Heart left ventricle (tissue), 13 donors: ENCODE data around the gene SLC39A9.

ENCODE experiments used
- CTCF ChIP-seq, 12 donors: fragments of 200-600 bp; sonication (generic) in 4 of 12; IDR thresholded peaks; one replicate each; pipeline versions ENCODE4 v1.5.0 to v1.8.0; 2018 to 2022; ENCODE audit warnings: antibody characterized with exemption in 12 of 12, mild to moderate bottlenecking in 5 of 12
- POLR2A ChIP-seq, 2 donors: fragments of 450-650 bp; IDR thresholded peaks; one replicate each; pipeline ENCODE4 v1.6.1; 2017; ENCODE audit warnings: antibody characterized with exemption in 2 of 2, mild to moderate bottlenecking in 2 of 2, moderate library complexity in 2 of 2
- donor health status: ischemic (EF 13 %, LVEDD 7.1; RV severe dilation, severe dysfunction).
- donor health status: DM: no; HTN: yes; CAD: no.
- donor health status: DM: no; HTN: no; CAD: no.
- donor health status: ischemic (EF 25% LVEDD 6.9; RV normal size, moderate dysfunction).
- donor health status: ischemic (EF 25% LVEDD 5.7; RV mildly dilated, moderate dysfunction).
- donor health status: ischemic (EF 35%, LVEDD 5.7; RV mildly dilated, moderate dysfunction).
- donor health status: nonischemic (EF 11% LVEDD 7.7; RV severe dilation, severe dysfunction).
- donor health status: DM: yes; HTN: yes; CAD: no.
- donor health status: PGD.
- donor health status: ischemic (EF 29% LVEDD 5.4; RV normal size, mild dysfunction).
- donor health status: nonischemic (EF 23%, LVEDD 6.1; RV moderate dilation, normal function).

- TF ChIP-seq CTCF (IDR thresholded peaks at IDR 0.05) (no peak), POLR2A (IDR thresholded peaks at IDR 0.05) (no peak)
Measured at GRCh38 chr14:69376439-69376838, 22.1 kb upstream of the SLC39A9 start.
